GM12873 (cell line): ENCODE data around the gene FAM83F.

Experiments
- CTCF ChIP-seq: IDR thresholded peaks from 2 replicates; pipeline ENCODE4 v1.5.1; 2012; ENCODE audit warnings: low read depth, mild to moderate bottlenecking, moderate library complexity, low read length, control low read depth; ENCODE audit not compliant: insufficient read depth; ENCODE audit errors: missing control alignments

The FAM83F gene

DNA sequence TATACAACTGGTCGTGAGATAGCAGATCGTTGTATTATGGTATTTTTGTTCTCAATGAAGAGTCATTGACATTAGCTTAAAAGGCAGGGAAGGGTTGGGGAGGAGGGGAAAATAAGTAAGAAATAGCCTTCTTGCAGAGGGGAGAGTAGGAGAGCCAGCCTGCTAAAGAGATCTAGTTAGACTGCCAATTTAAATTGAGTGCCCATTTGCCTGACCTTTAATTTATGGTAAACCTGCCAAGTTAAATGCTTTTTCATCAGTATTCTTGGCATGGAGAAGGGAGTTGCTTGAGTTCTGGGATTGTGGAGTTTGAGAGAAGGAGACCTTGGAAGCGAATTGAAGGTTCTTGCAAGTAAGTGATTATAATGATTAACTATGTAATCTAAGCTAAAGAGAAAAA, 89.0 kb downstream of the FAM83F start:
- TF ChIP-seq CTCF: no peak

DNA sequence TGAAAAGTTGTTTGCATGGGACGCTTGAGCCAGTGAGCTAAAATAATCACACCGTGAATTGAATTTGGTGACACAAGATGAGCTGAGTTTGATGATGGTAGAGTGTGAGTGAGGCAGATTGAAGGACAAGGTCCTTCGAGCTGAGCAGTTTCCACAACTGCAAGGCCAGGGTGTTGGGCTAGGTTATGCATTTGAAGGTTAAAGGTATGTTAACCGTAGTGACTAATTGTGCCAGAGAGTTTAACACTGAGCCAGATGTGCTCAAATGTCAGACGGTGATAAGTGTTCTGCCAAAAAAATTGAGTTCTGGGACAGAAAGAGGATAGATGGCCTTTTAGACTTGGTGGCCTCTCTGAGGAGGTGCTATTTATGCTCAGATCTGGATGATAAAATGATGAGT, 89.5 kb downstream of the FAM83F start:
- TF ChIP-seq CTCF: no peak

DNA sequence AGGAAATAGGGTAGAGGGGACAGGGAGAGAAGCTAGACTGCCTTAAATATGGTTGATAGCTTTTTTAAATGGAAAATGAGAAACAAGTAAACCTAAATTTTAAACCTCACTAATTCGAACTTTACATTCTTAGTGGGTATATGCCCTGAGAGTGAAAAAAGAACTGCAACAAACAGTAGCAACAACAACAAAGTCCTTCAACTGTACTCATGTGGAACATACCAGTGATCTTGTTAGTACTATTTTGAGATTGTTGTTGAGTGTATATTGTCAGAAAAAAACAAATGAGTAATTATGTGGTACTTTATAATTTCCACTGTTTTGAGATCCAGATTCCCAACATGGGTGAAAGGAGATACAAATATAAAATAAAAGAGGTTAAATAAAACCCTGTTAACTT, 94.1 kb downstream of the FAM83F start:
- no peak for TF ChIP-seq CTCF
